HEK293T (cell line): ENCODE measurements around the gene BCO2.

ENCODE experiments used
- CTCF ChIA-PET: fragments of 350-600 bp; formaldehyde crosslinking; extraction: SDS; loops from one replicate; lab custom pipeline; 2021; ENCODE audit warnings: antibody characterized with exemption, inconsistent platforms; lab: Yijun Ruan, JAX
- POLR2A ChIA-PET: fragments of 350-600 bp; formaldehyde crosslinking; extraction: SDS; loops from one replicate; lab custom pipeline; 2020; ENCODE audit warnings: antibody characterized with exemption, inconsistent platforms; lab: Yijun Ruan, JAX
- DNase-seq: peaks from one replicate; pipeline ENCODE4 v3.0.0; 2012; ENCODE audit warnings: mixed read lengths; ENCODE audit errors: extremely low spot score
- ARNT ChIP-seq: fragments of 450-650 bp; IDR thresholded peaks from 2 replicates; pipeline ENCODE4 v1.6.1; 2017; ENCODE audit warnings: mild to moderate bottlenecking
- BHLHE40 ChIP-seq: fragments of 450-650 bp; IDR thresholded peaks from 2 replicates; pipeline ENCODE4 v1.6.1; 2016; ENCODE audit warnings: mild to moderate bottlenecking, moderate library complexity, borderline replicate concordance
- CTBP1 ChIP-seq: fragments of 450-650 bp; IDR thresholded peaks from 2 replicates; pipeline ENCODE4 v1.6.1; 2016; ENCODE audit warnings: borderline replicate concordance
- ELF4 ChIP-seq: fragments of 450-650 bp; IDR thresholded peaks from 2 replicates; pipeline ENCODE4 v1.6.1; 2017; ENCODE audit warnings: antibody characterized with exemption
- FOXA1 ChIP-seq: fragments of 450-650 bp; IDR thresholded peaks from 2 replicates; pipeline ENCODE4 v1.6.1; 2016; ENCODE audit warnings: mild to moderate bottlenecking
- FOXK2 ChIP-seq: fragments of 450-650 bp; IDR thresholded peaks from 2 replicates; pipeline ENCODE4 v1.6.1; 2016; ENCODE audit warnings: mild to moderate bottlenecking
- FOXM1 ChIP-seq: fragments of 450-650 bp; IDR thresholded peaks from 2 replicates; pipeline ENCODE4 v1.6.1; 2017; ENCODE audit warnings: mild to moderate bottlenecking, borderline replicate concordance
- HDGF ChIP-seq: fragments of 450-650 bp; IDR thresholded peaks from 2 replicates; pipeline ENCODE4 v1.6.1; 2017; ENCODE audit warnings: antibody characterized with exemption, borderline replicate concordance
- L3MBTL2 ChIP-seq: fragments of 450-650 bp; conservative IDR thresholded peaks from 2 replicates; pipeline ENCODE4 v1.6.1; 2016; ENCODE audit warnings: mild to moderate bottlenecking
- LEF1 ChIP-seq: fragments of 450-650 bp; IDR thresholded peaks from 2 replicates; pipeline ENCODE4 v1.6.1; 2017; ENCODE audit warnings: mild to moderate bottlenecking, borderline replicate concordance
- NFRKB ChIP-seq: fragments of 450-650 bp; IDR thresholded peaks from 2 replicates; pipeline ENCODE4 v1.6.1; 2016; ENCODE audit warnings: mild to moderate bottlenecking, moderate library complexity
- PKNOX1 ChIP-seq: fragments of 450-650 bp; IDR thresholded peaks from 2 replicates; pipeline ENCODE4 v1.6.1; 2016
- SP1 ChIP-seq: fragments of 450-650 bp; IDR thresholded peaks from 2 replicates; pipeline ENCODE4 v1.6.1; 2017
- SUZ12 ChIP-seq: fragments of 450-650 bp; IDR thresholded peaks from 2 replicates; pipeline ENCODE4 v1.6.1; 2016; ENCODE audit warnings: mild to moderate bottlenecking
- TARDBP ChIP-seq: fragments of 450-650 bp; IDR thresholded peaks from 2 replicates; pipeline ENCODE4 v1.6.1; 2016
- ZNF384 ChIP-seq: fragments of 450-650 bp; IDR thresholded peaks from 2 replicates; pipeline ENCODE4 v1.6.1; 2016

BCO2 gene

DNA sequence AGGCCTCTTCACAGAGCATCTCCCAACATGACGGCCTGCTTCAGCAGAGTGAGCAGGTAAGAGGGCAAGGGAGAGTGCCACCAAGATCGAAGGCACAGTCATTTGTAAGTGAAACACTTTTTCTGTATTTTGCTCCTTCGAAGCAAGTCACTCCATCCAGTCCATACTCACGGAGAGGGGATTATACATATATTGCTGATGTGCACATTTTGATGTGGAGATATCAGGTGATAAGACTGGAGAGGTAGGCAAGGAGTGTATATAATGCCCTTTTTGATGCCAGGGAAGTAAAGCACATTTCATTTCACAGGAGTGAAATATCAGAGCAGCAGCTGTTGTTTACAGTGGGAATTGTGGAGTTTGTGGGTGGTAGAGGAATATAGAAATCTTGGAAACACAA is 62.1 kb downstream of the BCO2 start:
- POLR2A ChIA-PET = no interaction called here
- no peak for DNase-seq
- CTCF ChIA-PET = no interaction called here
- TF ChIP-seq TARDBP (no peak), ARNT (no peak), SUZ12 (no peak), BHLHE40 (no peak), L3MBTL2 (no peak), FOXK2 (no peak), FOXM1 (no peak), LEF1 (no peak), ELF4 (no peak), NFRKB (no peak), SP1 (no peak), FOXA1 (no peak)

- DNase-seq = no peak
- ChIA-PET POLR2A (no interaction called here), CTCF (interaction anchor here (0.6 kb wide), 1 partner anchor 1065 kb away, joined by 4 read pairs; no protein-coding TSS in a partner anchor)
- TF ChIP-seq ARNT (no peak), FOXA1 (no peak), ELF4 (no peak), TARDBP (no peak)
Observed at GRCh38 chr11:112238041-112238440, 62.7 kb downstream of the BCO2 start.

DNA sequence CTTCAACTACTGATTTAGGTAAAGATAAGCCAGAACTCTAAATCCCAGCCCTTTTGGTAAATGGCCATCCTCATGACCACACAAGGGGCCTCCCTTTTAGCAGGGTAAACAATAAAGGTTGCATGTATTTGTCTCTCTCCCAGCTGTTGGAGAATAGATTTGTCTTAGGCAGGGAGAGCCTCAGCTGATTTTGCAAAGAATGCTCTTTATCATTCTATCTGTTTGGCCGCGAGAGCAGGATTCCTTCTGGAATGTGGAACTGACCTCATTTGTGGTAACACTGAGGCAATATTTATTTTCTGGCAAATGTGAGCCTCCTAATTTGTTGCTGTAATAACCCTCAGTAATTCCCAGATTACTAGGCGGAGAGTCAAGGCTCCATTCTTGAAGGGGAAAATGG is 66.2 kb downstream of the BCO2 start:
- ChIA-PET POLR2A (interaction anchor here (0.8 kb wide), 1 partner anchor 16 kb away, joined by 3 read pairs; no protein-coding TSS in a partner anchor), CTCF (no interaction called here)
- DNase-seq = no peak
- no peak for TF ChIP-seq LEF1
- TF ChIP-seq BHLHE40 = no peak
- TF ChIP-seq FOXK2 = no peak
- TF ChIP-seq HDGF = no peak
- no peak for TF ChIP-seq ZNF384
- TF ChIP-seq SP1 = no peak
- TF ChIP-seq PKNOX1 = no peak
- no peak for TF ChIP-seq ELF4
- no peak for TF ChIP-seq L3MBTL2
- no peak for TF ChIP-seq TARDBP
- TF ChIP-seq FOXA1 = no peak
- TF ChIP-seq NFRKB = no peak
- no peak for TF ChIP-seq SUZ12
- no peak for TF ChIP-seq CTBP1
- no peak for TF ChIP-seq ARNT
- no peak for TF ChIP-seq FOXM1

- ChIA-PET POLR2A (no interaction called here), CTCF (no interaction called here)
- TF ChIP-seq ZNF384 = no peak
- no peak for TF ChIP-seq FOXA1
- TF ChIP-seq NFRKB = no peak
- TF ChIP-seq BHLHE40 = no peak
- TF ChIP-seq SP1 = no peak
- TF ChIP-seq SUZ12 = no peak
- TF ChIP-seq L3MBTL2 = no peak
- no peak for TF ChIP-seq LEF1
- TF ChIP-seq TARDBP = no peak
- TF ChIP-seq FOXM1 = no peak
- TF ChIP-seq FOXK2 = no peak
- DNase-seq = no peak
Observed at GRCh38 chr11:112247201-112247600, 71.9 kb downstream of the BCO2 start.

- POLR2A ChIA-PET = no interaction called here
- CTCF ChIA-PET = no interaction called here
- no peak for TF ChIP-seq FOXK2
- TF ChIP-seq NFRKB = no peak
- no peak for TF ChIP-seq SUZ12
- DNase-seq = no peak
Observed at GRCh38 chr11:112248201-112248600, 72.9 kb downstream of the BCO2 start.

DNA sequence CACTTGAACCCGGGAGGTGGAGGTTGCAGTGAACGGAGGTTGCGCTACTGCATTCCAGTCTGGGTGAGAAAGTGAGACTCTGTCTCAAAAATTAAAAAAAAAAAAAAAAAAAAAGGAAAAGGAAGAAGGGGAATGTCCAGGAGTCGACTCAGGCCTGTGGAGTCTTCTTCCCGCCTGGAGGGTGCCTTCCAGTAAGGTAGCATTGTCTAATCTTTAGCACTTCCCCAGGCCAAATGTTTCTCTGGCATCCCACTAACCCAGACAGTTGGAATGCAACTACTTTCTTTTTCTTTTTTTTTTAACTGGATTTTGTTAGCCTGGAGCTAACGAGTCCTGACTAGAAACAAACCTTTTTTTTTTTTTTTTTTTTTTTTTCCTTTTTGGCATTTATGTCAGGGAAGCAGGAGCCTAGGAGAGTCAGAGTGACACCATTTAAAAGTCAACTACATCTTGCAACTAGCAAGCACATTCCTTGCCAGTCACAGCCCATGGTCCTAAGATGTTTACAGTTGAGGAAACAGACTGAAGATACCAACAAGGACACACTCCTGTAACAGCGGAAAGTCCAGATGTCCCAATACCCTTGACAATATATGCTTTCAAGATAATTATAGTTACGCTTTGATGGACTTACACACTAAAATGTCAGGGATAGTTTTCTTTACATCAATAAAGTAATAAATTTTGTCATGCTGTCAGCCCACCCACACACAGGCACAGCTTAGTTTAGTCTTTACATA is 74.7 kb downstream of the BCO2 start:
- no peak for DNase-seq
- POLR2A ChIA-PET = no interaction called here
- CTCF ChIA-PET = no interaction called here
- TF ChIP-seq TARDBP (no peak), PKNOX1 (peak; percentile 67), NFRKB (no peak), SP1 (no peak), ZNF384 (no peak)

- DNase-seq = no peak
- TF ChIP-seq ZNF384 = no peak
- TF ChIP-seq FOXM1 = no peak
- TF ChIP-seq LEF1 = no peak
- no peak for TF ChIP-seq HDGF
- TF ChIP-seq NFRKB = no peak
- no peak for TF ChIP-seq SP1
- TF ChIP-seq L3MBTL2 = no peak
- TF ChIP-seq CTBP1 = no peak
- no peak for TF ChIP-seq ELF4
- TF ChIP-seq PKNOX1 = no peak
- TF ChIP-seq FOXA1 = no peak
- TF ChIP-seq ARNT = no peak
- TF ChIP-seq SUZ12 = no peak
- no peak for TF ChIP-seq FOXK2
- no peak for TF ChIP-seq TARDBP
- TF ChIP-seq BHLHE40 = no peak
- POLR2A ChIA-PET = no interaction called here
- CTCF ChIA-PET = no interaction called here
Observed at GRCh38 chr11:112253605-112254242, 78.4 kb downstream of the BCO2 start.
